GM12872 (cell line): ENCODE measurements around the gene NINJ1.

Experiments
- CTCF ChIP-seq: IDR thresholded peaks from 3 replicates; pipeline ENCODE4 v1.5.1; 2011; ENCODE audit warnings: low read depth, mild to moderate bottlenecking, low read length, moderate library complexity; ENCODE audit not compliant: insufficient read depth

Gene NINJ1

DNA sequence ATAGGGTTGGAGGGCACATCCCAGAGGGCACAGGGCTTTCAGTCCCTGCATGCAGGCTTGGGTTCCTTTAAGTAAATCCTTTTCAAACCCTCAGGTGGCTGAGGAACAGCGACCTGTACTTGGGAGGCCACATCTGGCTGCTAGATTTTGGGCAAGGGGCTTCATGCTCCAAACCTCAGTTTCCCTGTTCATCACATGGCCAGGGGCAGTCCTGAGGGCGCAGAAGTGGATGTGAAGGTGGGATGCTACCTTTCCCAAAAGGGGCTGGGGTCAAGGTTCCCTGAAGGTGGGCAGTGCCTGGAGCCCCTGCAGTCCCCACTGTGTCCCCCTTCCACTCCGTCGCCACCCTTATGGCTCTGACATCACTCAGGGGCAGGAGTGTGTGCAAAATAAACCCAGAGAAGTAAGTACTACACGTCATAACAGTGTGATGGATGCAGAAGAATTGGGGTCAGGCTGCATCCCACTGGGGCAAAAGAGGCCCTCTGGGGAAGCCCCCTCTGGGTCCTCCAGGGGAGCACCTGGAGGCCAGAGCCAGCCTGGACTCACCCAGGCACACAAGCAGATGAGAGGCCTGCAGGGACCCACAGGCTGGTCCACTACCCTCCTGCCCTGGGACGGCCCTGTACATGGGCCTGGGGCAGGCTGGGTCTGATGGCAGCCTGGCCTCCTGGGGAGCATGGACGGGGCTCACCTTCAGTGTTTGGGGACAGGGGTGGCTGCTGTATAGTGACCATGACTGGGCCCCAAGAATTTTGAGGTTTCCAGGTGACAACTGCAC is 40.0 kb downstream of the NINJ1 start:
- TF ChIP-seq CTCF: no peak

DNA sequence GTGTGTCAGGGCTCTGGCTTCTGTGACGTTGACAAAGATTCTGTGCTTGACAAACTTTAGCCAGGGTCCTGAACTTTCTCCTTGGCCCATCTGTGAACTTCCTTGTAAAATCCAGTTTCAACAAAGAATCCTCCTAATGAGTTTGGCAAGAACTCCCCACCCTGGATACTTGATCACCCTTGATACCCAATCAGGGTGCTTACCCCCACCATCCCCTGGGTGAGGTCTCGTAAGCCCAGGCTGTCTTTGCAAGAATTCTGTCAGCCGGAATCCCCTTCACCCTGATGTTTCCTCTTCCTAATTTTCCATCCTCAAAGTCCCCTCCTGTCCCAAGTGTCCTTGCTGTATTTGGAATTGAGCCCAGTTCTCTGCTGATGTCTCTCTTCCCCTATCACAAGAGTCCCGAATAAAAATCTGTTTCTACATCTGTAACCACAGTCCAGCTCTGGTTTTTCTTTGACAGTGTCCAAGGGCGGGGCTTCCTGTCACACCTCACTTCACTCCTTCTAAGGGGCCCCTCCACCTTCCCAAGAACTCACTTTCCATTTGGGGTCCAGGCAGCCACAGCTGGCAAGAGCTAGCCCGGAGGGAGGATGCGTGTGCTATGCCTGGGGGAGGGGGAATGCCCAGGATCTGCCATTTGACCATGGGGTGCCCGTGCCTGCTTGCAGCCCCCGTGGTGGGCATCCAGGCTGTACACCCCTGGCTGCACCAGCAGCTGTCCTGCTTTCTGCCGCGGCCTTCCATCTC is 40.7 kb downstream of the NINJ1 start:
- TF ChIP-seq CTCF: no peak

DNA sequence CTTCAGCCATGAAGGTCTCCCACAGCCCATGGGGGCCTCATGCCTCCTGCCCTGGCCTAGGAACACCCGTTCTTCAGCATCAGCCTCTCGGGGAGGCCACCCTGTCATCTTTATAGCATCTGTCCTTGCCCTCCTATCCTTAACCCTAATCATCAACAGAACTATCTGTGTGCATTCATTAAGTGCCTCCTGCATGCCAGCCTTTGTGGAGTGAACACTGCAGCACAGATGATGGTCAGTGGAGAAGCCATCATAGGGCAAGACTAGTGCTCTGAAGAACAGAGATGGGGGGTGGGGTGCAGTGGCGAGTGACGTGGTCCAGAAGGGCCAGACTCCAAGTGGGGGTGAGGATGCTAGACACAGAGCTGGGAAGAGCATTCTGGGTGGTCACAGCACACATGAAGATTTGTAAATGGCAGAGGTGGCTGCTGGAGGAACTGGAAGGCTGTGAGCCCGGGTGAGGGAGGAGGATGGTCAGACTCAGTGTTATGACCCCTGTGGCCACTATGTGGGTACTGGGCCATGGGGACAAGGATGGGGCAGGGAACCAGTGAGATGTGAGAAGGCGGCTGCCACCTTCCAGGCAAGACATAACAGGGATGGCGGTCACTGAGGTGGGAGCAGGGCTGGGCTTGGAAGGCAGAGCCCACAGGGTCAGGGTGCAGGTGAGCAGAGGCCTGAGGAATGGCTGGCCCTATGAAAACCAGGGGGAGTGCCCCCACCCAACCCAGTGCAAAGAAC is 41.6 kb downstream of the NINJ1 start:
- TF ChIP-seq CTCF: no peak

GRCh38 chr9:93091453-93092081 is 42.5 kb downstream of the NINJ1 start:
- no peak for TF ChIP-seq CTCF

DNA sequence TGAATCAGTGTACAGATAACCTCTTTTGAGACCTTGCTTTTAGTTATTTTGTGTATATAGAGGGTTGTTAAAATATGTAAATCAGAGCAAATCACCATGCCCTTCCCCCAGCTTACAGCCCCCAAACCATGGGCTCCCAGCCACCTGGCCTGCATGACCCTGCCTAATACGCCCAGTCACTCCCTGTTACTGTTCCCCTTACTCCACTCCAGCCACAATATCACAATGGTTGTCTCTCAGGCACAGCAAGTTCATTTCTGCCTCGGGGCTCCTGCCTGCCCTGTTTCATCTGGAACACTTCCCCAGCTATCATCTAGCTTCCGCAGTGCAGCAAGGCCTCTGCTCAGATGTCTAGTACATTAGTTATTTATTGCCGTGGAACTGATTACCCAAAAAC is 43.0 kb downstream of the NINJ1 start:
- no peak for TF ChIP-seq CTCF

GRCh38 chr9:93090091-93090655 is 43.9 kb downstream of the NINJ1 start:
- TF ChIP-seq CTCF: no peak
